SK-N-MC (cell line): ENCODE results near the gene CD63.

ENCODE experiments used
- DNase-seq: peaks from one replicate; pipeline ENCODE4 v3.0.0-alpha.2; 2011; ENCODE audit warnings: low read depth, low spot score
- H3K27ac ChIP-seq: fragments of 200-600 bp; sonication (generic); 2 replicates; pipeline ENCODE4 v1.5.1; 2016; ENCODE audit warnings: mixed run types
- H3K36me3 ChIP-seq: fragments of 200-600 bp; sonication (generic); 2 replicates; pipeline ENCODE4 v1.6.1; 2017; ENCODE audit warnings: antibody characterized with exemption, low read length, mixed read lengths; ENCODE audit not compliant: insufficient read depth
- H3K4me3 ChIP-seq: fragments of 200-600 bp; sonication (generic); 2 replicates; pipeline ENCODE4 v1.5.1; 2016
- H3K9ac ChIP-seq: fragments of 200-600 bp; sonication (generic); 2 replicates; pipeline ENCODE4 v1.8.0; 2017; ENCODE audit warnings: mixed run types, mixed read lengths; ENCODE audit not compliant: insufficient read length
- H3K9me3 ChIP-seq: fragments of 200-600 bp; sonication (generic); 2 replicates; pipeline ENCODE4 v1.6.1; 2017; ENCODE audit warnings: low read depth, mild to moderate bottlenecking, antibody characterized with exemption, low read length, moderate library complexity, mixed read lengths
- EZH2 ChIP-seq: fragments of 200-600 bp; sonication (generic); IDR thresholded peaks from one replicate; pipeline ENCODE4 v1.6.1; 2017; ENCODE audit warnings: antibody characterized with exemption
- FOXP2 ChIP-seq: optimal IDR thresholded peaks from 2 replicates; pipeline ENCODE3; 2011; ENCODE audit warnings: mild to moderate bottlenecking, moderate library complexity; ENCODE audit not compliant: insufficient read depth; ENCODE audit errors: extremely low read length, control extremely low read depth
- POLR2AphosphoS5 ChIP-seq: IDR thresholded peaks from 2 replicates; pipeline ENCODE4 v1.6.1; 2012; ENCODE audit warnings: mild to moderate bottlenecking, low read depth, low read length, borderline replicate concordance

Gene CD63

DNA sequence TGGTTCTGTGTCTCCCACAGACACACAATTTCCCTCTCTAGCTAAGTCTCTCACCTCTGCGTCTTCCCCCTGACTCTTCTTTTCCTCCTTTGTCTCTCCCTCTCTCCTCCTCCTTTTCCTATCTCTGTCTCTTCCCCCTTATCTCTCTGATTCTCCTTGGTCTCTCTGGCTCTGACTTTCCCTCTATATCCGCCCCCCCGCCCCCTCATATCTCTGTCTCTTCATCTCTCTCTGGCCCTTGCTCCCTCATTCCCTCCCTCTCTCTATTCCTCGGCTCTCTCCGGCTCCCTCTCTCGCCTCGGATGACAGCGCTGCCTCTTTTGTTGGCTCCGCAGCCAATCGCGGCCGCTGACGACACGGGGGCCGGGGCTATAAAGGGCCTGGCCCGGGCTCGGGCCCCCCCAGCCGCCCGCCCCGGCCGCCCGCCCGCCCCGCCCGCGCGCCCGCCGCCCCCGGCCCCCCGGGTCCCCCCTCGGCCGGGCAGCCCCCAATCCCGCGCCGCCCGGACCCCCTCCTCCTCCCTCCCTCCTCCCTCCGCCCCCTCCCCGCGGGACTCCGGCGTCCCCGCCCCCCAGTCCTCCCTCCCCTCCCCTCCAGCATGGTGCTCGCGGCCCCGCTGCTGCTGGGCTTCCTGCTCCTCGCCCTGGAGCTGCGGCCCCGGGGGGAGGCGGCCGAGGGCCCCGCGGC is 14.1 kb upstream of the CD63 start, which contains the start of gene GDF11:
Gene GDF11, plus strand, starts transcription at position 404 of the 687 bp plus-strand sequence. Its CDS starts 195 bp downstream, at position 599.
- TF ChIP-seq EZH2 (no peak), FOXP2 (no peak), POLR2AphosphoS5 (peak; percentile 88)
- Histone ChIP-seq H3K27ac (peak within 1 kb of the TSS; percentile 61; the same call in 1 of the 2 replicates), H3K9me3 (no peaks in the 10 kb centered on the region), H3K36me3 (0 out of 2 replicates have a peak, but pooled peaks cover 3% of the 10 kb centered on the region), H3K9ac (peak within 1 kb of the TSS; percentile 43), H3K4me3 (peak within 1 kb of the TSS; percentile 97)
- DNase-seq, result no peak

GRCh38 chr12:55741931-55742680 is 13.3 kb upstream of the CD63 start:
- Histone ChIP-seq H3K27ac (peak overlapping the region; percentile 61; the same call in 1 of the 2 replicates), H3K36me3 (no peaks in the 10 kb centered on the region), H3K9ac (peak overlapping the region; percentile 43), H3K9me3 (no peaks in the 10 kb centered on the region), H3K4me3 (peak overlapping the region; percentile 70)
- DNase-seq, result no peak
- no peak for TF ChIP-seq POLR2AphosphoS5
- no peak for TF ChIP-seq FOXP2
- TF ChIP-seq EZH2, result no peak

- Histone ChIP-seq H3K9ac (no peak overlapping the region), H3K27ac (no peak overlapping the region), H3K36me3 (no peaks in the 10 kb centered on the region), H3K4me3 (peak overlapping the region; percentile 79; the same call in 1 of the 2 replicates), H3K9me3 (no peaks in the 10 kb centered on the region)
- TF ChIP-seq EZH2 (no peak), POLR2AphosphoS5 (no peak), FOXP2 (no peak)
- no peak for DNase-seq
These were observed 10.2 kb upstream of the CD63 start for GRCh38 chr12:55739025-55739378.

GRCh38 chr12:55738123-55739024 is 9.6 kb upstream of the CD63 start:
- peak; percentile 8 for TF ChIP-seq FOXP2
- peak; percentile 68; the same call in 1 of the 2 replicates for TF ChIP-seq POLR2AphosphoS5
- no peak for TF ChIP-seq EZH2
- H3K27ac ChIP-seq, result peak overlapping the region; percentile 72
- H3K9ac ChIP-seq, result peak overlapping the region; percentile 62
- H3K36me3 ChIP-seq, result no peaks in the 10 kb centered on the region
- peak; percentile 88 for DNase-seq
- no peaks in the 10 kb centered on the region for H3K9me3 ChIP-seq
- peak overlapping the region; percentile 79 for H3K4me3 ChIP-seq

DNA sequence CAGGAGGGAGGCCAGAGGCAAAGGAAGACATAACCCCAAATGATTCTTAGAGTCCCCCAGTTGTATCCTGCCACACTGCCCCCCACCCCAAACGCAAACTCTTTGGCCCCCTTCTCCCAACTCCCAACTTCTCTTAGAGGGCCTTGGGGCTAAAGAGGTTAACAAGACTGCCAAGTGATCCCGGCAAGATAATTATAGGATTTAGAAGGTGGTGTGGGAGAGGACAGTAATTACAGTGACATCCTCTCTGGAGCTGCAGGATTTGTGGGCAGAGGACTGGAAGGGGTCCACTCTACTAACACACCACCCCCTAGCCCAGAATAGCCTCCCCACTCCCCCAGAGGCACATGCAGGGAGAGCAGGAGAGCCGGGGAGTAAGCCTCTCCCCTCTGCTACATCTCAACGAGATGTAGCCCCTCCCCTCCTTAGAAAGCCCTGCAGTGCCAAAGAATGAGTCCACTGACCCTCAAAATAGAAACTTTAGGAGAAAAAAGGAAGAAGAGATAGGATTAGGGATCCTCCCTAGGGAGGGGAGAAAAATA is 8.8 kb upstream of the CD63 start:
- Histone ChIP-seq H3K9me3 (no peaks in the 10 kb centered on the region), H3K27ac (peak overlapping the region; percentile 72), H3K4me3 (peak overlapping the region; percentile 79), H3K36me3 (no peaks in the 10 kb centered on the region), H3K9ac (peak overlapping the region; percentile 62)
- DNase-seq, result no peak
- TF ChIP-seq POLR2AphosphoS5 (no peak), FOXP2 (no peak), EZH2 (no peak)

GRCh38 chr12:55736780-55737580 is 8.2 kb upstream of the CD63 start:
- TF ChIP-seq EZH2 (no peak), POLR2AphosphoS5 (no peak), FOXP2 (no peak)
- no peaks in the 10 kb centered on the region for H3K9me3 ChIP-seq
- H3K9ac ChIP-seq, result no peak overlapping the region
- no peak overlapping the region for H3K27ac ChIP-seq
- no peaks in the 10 kb centered on the region for H3K36me3 ChIP-seq
- H3K4me3 ChIP-seq, result no peak overlapping the region; the same call in 1 of the 2 replicates
- no peak for DNase-seq

DNA sequence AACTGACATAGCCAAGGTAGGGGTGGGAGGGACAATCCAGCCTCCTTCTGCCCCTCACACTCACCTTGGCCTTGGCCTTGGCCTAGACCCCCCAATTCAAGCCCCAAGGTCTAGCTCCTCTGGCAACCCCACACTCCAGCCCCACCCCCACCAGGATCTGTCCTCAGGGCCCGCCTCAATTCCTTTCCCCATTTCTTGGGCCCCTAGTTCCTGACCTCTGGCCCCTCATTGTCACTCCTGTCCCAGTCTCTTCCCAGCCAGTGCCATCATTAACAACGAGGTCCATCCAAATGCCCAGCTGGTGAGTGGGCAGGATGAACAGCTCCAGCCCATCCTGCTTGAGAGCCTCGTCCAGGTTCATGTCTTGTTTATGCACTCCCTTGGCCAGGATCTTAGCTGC is 7.3 kb upstream of the CD63 start:
- no peak overlapping the region for H3K27ac ChIP-seq
- DNase-seq, result no peak
- H3K9ac ChIP-seq, result no peak overlapping the region
- no peak overlapping the region for H3K4me3 ChIP-seq
- no peaks in the 10 kb centered on the region for H3K36me3 ChIP-seq
- H3K9me3 ChIP-seq, result no peaks in the 10 kb centered on the region
- TF ChIP-seq FOXP2, result no peak
